ENCODE measurements around the gene SYNE1.
A peak's percentile ranks its signal among the peaks of the same experiment; 100 is the strongest.
"Not testable (repeated sequence)": the region's sequence is repeated elsewhere in the genome, so short reads cannot be mapped to it uniquely, and the experiment has no call there.

SYNE1 gene

DNA sequence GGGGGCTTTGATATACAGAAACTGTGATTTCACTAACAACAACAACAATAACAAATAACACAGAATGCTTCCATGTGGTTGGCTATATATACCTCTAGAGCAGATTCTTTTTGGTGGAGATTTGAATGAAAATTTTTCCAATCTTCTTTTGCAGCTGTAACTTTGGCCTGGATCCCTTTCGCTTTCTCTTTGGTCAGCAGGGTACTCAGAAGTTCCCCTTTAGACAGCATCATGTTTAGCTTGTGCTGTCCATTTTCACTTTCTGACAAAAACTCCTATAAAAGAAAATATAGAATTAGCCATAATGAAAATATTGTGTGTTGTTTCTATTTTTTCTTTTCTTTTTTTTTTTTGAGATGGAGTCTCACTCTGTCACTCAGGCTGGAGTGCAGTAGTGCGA lies 264.2 kb downstream of the SYNE1 start:
- DNase-seq (ENCODE audit: low read depth in 2 of 2): no peak

DNA sequence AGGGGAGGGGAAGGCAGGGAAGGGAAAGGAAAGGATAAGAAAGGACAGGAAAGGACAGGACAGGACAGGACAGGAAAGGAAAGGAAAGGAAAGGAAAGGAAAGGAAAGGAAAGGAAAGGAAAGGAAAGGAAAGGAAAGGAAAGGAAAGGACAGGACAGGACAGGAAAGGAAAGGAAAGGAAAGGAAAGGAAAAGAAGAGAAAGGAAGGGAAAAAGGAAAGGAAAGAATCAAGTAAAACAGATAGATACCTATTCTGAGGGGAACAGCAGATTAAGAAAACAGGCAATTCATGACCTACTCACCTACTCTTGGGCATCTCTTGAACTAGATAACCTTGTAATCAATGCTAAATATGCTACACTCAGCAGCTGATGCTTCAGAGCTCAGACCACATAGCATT lies 265.4 kb downstream of the SYNE1 start:
- DNase-seq (ENCODE audit: low read depth in 2 of 2): no peak

DNA sequence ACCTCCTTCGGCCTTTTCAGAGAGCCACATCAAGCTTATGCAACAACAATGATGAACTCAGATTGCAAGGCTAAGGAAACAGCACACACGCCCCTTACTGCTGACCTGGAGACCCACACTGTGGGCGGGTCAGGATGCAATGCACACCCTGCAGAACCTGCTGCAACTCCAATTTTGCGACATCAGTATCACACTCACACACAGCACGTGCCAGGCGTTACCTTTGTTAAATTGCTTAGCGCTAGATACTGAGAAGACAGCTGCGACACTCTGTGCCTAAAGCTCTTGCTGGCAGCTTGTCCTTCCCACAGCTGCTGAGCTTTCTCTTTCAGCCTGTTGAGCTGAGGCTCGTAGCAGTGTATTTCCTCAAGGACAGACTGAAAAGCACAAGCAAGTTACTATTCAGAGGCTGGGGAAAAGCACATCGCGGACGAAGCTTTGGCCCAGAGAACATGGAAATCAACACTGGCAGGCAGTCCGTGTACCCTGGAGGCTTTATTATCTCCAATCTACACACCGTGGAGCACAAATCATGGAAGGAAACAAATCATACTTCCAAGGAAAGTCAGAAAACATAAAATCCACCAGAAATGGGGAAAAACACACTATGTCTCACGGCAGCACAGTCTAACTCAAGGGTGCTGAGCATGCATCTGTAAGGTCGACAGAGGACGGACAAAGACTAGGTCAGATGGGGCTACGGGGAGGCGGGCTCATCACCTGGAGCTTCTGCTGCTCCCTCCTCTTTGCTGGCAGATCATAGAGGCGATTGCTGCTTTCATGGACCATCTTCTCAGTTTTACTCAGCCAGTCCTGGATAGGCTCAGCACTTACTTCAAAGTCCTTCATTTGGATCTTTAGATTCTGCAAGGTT lies 268.2 kb downstream of the SYNE1 start:
- DNase-seq (ENCODE audit: low read depth in 2 of 2): no peak

DNA sequence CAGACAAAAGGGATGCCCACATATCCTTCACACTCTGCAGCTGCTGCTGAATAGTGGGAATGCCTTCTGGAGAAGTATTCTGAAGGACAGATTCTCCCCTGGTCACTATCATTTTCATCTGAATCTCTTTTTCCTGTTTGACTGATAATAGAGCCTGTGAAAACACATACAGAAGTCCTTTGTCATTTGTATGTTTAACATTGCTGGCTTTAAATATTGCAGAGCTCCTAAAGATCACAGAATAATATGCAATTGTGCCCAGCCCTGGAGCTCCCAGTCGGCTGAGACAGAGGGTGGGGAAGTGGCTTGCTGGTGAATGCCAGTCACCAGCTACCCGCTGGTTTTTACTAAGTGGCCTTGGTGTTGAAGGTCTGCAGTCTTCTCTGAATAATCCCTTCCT lies 272.3 kb downstream of the SYNE1 start:
- DNase-seq (ENCODE audit: low read depth in 2 of 2): no peak

DNA sequence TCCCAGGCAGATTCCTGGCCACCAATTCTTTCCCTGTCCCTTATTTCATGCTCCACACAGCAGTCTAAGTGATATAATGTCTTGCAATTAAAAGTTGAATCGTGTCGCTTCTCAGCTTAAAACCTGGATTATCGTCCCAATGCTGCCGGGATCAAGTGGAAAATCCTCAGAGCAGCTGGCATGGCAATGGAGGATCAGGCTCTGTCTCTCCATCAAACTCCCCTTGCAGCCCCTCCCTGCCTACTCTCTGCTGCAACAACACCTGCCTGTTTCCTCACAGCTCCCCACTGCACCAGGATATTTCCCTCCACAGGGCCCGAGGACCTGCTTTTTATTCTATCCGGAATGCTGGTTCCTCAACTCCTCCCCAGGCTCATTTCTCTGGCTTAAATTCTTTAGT lies 277.1 kb downstream of the SYNE1 start:
- no peak for DNase-seq (ENCODE audit: low read depth in 2 of 2)

DNA sequence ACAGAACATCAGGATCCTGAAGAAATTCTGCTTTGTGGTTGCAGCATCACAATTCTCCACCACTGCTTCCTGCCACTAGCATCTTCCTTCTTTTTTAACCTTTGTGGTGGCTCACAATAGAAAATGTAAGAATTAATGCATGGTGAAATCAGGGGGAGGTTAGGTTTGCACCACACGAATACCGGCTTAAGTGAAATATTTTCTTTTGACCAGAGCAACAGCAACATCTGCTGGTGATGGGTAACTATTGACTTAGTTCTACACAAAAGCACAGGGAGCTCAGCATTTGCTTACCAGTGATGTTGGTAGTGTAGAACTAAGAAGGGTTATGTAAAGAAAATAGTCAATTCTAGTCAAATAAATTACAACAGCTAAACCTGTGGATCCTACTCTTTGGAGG lies 280.5 kb downstream of the SYNE1 start:
- DNase-seq (ENCODE audit: low read depth in 2 of 2): no peak

DNA sequence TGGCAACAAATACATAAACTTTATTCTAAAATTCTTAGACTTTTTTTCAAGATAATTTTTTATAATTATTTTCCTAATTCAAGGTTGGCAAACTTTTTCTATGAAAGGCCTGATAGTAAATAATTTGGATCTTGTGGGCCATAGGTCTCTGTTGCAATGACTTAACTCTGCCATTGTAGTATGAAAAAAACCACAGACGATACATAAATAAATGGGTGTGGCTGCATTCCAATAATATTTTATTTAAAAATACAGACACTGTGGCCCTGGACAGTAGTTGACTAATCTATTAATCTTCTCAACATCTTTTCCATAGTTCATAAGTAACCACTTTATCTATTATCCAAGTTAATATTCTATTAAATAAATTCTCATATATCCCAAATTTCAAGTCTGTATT lies 281.1 kb downstream of the SYNE1 start:
- no peak for DNase-seq (ENCODE audit: low read depth in 2 of 2)

DNA sequence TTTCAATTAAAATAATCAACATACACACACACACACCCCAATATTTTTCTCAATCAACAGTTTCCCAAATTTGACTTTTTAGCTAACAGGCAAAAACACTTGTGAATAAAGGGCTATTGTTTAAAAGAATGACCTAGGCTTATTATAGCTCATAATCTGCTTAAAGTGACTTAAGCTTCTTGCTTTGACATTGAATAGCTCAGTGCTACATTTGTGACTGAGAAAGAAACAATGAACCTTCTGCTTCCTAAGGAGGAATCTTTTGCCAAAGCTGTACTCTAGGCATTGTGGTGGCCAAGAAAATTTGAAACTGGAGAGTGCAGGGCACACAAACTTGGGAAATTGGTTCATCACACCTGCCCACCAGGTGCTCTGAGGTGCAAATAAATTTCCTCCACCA lies 282.0 kb downstream of the SYNE1 start:
- DNase-seq (ENCODE audit: low read depth in 2 of 2): no peak

DNA sequence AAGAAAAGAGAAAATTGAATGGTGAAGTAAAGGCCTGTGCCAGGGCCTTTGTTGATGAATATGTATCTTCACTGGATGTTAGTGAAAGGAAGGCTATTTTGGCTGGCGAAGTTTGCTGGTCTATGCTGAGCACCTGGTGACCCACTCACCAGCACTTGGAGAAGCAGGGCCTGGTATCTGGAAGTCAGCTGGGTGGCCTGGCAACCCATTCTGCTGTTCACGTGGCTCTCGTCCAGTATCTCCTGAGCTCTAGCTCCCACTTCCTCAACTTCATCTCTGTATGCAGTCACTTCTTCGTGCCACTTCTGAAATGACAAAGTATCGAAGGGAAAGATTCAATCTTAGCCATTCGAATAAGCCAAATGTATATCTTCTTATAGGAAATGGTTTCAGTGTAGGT lies 283.7 kb downstream of the SYNE1 start:
- DNase-seq (ENCODE audit: low read depth in 2 of 2): no peak

DNA sequence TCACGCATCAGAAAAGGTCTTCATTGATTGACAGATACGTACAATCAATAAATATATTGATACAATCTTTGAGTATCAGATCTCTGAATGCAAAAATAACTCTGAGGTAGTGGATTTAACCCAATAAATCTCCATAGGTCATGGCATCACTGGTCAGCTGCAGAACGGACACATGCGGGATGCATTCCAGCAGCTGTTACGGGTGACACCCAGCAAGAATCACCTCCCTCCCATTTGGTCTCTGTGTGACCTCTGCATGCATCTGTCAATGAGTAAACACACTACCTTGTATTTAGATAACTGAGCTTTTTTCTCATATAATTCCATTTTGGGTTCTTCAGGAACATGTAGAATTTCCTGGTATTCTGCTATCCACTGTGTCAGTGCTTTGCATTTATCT lies 285.4 kb downstream of the SYNE1 start:
- DNase-seq (ENCODE audit: low read depth in 2 of 2): no peak

DNA sequence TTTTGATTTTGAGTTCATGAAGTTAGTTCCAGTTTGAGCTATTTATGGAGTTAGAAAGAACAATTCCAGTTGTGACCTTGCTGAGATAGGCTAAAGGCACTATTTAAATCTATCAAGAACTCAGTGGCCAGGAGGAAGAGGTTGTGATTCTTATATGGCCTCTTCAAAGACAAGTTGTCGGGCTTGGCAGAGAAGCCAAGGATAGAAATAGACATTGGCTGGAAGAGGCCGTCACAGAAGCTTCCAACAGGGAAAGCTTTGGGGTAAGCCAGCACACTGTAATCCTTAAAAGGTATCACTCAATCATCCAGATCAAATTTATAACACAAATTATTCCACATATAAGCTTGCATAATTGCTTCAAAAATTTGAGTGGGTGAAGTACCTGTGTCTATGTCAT lies 286.1 kb downstream of the SYNE1 start:
- DNase-seq (ENCODE audit: low read depth in 2 of 2): no peak

DNA sequence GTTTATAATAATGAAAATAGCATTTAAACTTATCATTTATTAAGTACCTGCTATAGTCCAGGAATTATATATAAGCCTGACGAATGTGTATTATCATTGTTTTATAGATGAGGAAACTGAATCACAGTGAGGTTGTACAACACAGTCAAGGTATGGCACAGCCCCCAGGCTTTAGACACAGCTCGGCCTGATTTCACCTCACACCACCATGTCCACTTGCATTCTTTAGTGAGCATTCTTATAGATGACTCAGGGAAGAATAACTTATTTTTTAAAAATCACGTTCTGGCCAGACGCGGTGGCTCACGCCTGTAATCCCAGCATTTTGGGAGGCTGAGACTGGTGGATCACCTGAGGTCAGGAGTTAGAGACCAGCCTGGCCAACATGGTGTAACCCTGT lies 289.0 kb downstream of the SYNE1 start:
- no peak for DNase-seq (ENCODE audit: low read depth in 2 of 2)

DNA sequence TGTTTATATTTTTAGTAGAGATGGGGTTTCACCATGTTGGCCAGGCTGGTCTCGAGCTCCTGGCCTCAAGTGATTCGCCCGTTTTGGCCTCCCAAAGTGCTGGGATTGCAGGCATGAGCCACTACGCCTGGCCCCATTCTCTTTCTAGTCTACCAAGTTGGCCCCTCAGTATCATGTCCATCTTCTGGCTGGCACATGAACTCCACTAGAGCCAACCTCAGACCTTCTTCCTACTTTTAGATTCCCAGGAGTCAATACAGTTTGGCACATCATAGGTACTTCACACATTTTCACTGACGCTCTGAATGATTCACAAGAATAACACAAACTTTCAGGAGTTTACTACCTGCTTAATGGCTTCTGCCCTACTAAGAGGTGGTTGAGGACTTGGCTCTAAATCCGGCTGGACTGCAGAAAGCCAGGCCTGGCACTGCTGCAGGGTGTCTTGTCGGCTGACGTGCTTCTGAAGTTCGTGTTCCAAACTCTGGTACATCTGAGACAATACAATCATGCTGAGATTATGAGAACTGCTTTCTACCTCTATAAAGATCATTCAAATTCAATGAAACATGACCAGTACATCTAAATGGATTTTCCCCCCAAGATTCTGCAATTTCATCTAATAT lies 293.3 kb downstream of the SYNE1 start:
- DNase-seq (ENCODE audit: low read depth in 2 of 2): no peak

DNA sequence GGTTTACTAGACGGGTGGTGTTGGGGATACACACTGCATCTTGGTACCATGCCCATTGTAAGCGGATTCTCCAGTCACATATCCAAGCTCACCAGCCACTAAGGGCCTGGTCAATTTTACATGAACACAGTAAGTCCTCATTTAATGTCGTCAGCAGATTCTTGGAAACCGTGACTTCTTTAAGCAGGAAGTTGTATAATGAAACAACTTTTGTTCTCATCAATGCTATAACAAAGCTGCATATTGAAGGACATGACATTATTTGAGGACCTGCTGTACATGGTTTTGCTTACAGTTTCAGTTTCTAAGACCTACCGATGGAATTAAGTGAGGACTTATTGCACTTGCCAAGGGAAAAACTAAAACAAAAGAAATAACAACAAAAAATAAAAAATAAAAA lies 295.6 kb downstream of the SYNE1 start:
- no peak for DNase-seq (ENCODE audit: low read depth in 2 of 2)

DNA sequence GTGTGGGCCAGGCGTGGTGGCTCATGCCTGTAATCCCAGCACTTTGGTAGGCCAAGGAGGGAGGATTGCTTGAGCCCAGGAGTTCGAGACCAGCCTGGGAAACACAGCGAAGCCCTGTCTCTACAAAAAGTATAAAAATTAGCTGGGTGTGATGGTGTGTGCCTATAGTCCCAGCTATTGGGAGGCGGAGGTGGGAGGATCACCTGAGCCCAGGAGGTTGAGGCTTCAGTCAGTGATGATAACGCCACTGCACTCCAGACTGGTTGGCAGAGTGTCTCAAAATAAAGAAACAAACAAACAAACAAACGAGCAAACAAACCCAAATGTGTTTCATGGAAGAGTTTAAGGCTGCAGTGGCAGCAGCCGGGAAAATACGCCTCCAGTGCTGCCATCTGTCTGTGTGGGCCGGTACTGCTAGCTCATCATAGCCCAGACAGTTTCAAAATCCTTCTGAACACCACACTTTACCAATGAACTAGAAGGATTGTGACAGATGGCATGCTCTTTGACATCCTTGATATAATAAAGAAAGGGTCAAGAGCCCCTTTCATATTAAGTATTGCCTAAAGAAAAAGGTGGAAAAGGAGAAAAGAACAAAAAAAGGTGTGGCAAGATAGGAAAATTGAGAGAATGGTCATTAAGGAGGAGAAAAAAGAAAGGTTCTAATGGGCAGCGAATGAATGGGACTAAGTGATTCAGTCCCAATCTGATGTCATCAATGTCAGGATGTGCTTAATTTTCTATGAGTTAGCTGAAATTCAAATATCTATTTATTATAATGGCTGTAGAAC lies 298.6 kb downstream of the SYNE1 start:
- DNase-seq (ENCODE audit: low read depth in 2 of 2): peak; percentile 11 to 19

DNA sequence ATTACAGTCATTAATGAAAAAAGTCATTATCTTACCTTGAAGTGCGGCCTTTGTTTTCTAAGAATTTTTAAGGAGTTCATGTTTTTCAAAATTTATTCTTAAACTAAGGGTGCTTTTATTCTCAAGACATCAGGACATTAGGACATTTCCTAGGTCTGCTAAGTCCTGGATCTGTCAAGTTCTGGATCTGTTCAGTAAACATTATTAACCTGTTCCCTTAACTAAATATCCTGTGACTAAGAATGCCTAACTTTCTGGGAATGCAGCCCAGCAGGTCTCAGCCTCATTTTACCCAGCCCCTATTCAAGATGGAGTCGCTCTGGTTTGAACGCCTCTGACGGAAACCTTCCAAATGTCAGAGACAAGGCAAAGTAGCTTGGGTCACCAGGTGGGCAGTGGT lies 302.6 kb downstream of the SYNE1 start:
- no peak for DNase-seq (ENCODE audit: low read depth in 2 of 2)

DNA sequence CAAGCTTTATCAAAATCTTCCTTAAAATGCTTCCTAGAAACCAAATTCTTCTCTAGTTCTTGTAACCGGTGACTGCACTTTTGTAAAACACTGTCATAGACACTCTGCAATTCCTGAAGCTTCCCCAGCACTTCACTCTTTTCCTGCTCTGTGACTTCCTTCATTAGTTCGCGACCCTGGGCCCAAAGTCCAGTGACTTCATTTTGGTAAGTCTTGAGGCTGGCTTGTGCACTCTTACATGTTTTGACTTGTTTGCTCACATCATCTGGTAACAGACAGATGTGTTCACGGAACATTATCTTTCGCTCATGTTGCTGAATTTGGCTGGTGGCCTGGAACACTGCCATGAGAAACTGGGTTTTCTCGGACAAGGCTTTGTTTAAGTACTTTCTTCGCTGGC lies 306.2 kb downstream of the SYNE1 start:
- DNase-seq (ENCODE audit: low read depth in 2 of 2): no peak

DNA sequence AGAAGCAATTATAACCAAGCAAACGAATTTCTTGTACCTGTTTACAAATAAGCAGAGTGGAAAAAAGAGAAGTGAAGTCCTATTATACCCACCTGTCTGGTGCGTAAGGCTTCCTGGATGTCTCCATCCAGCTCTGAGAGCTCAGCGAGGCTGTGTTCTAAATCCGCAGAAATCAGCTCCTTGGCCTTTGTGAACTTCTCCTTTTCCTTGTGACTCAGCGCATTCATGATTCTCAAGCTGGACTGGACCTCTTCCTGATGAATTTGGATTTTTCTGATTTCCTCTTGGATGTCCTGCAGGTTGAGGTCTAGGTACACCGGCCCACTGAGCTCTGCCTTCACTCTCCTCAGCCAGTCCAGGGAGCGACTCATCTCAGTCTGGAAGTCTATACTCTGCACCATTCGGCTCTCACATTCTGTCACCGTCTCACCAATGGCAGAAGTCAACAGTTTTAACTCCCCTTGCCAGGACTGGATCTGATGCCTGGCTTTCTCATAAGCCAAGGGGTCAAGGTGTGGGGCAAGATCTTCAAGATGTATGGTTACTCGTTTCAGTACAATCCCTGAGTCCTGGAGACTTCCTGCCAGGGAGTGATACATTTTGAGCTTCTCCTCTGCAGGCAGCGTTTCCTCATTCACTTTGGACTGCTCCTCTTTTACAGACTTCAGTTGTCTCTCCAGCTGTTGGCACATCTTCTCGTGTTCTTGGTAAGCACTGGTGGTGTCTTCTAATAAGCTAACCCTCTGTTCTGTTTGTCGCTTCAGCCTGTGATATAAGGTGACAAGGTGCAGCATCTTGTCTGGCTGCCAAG lies 307.3 kb downstream of the SYNE1 start:
- no peak for DNase-seq (ENCODE audit: low read depth in 2 of 2)

DNA sequence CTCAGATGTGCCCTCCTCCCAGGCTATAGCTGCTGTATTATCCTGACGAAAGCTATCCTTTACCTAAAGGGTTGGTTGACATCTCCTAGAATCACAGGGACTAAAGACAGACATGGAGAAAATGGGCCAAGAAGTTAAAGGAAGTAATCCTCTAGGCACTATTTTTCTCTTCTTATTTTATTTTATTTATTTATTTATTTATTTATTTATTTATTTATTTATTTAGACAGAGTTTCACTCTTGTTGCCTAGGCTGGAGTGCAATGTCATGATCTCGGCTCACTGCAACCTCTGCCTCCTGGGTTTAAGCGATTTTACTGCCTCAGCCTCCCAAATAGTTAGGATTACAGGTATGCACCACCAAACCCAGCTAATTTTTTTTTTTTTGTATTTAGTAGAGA lies 309.0 kb downstream of the SYNE1 start:
- DNase-seq (ENCODE audit: low read depth in 2 of 2): not testable (repeated sequence)

DNA sequence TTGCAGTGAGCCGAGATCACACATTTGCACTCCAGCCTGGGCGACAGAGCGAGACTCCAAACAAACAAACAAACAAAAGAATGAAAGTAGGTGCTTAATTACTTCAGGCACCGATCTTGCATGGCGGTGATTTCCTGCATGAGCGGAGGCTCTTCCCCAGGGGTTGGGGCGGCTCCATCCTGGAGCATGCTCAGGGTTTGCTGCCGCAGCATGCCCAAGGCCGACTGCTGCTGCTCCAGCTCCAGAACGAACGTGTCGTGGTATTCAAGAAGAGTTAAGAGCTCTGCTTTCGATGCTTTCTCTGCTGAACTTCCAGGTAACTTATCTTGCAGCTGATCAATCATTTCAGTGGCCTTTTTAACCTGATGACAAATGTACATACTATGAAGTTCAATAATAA lies 313.8 kb downstream of the SYNE1 start:
- DNase-seq (ENCODE audit: low read depth in 2 of 2): no peak

DNA sequence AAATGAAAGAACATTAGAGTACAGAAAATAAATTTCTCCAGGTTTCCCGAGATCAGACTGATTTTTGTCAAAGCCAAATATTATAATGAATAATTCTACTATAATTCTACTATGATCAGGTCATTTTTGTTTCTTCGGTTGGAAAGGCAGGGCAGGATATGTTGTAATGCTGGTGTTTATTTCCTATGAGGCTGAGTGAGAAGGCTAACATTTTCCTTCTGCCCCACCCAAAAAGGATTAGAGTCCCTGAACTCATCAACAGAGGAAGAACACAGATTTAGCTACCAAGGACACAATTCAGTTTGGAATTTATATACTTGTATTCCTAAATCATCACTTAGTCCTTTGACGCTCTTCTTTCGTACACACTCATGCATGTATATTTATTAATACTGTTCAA lies 318.9 kb downstream of the SYNE1 start:
- DNase-seq (ENCODE audit: low read depth in 2 of 2): no peak

DNA sequence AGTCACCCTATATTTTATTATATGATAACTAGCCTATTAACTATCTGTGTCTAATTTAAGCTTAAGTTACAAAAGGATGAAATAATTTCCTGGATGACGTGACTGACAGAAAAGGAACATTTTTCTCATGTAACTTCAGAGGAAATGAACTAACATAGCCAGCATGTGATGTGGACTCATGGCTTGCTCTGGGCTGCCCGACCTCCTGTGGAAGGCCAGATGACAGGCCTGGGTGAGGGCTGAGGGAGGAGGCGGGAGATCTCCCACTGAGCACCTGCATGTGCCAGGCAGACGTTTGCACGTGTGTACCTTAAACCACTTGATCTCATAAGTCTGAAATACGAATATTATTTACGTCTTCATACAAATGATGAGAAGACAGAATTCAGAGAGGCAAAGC lies 321.1 kb downstream of the SYNE1 start:
- no peak for DNase-seq (ENCODE audit: low read depth in 2 of 2)
